Upper lobe of left lung (tissue), 4 donors: ENCODE data around the gene MAN2A1.

Source experiments
- POLR2AphosphoS5 ChIP-seq, 2 donors: sonication (generic); formaldehyde crosslinking; IDR thresholded peaks; one replicate each; pipeline ENCODE4 v1.5.1; 2017; ENCODE audit warnings: antibody characterized with exemption in 2 of 2
- TF ChIP-seq, protein P1 (sequence below), 6 experiments: fragments of 450-650 bp in 4 of 6; fragments of 200-600 bp in 2 of 6; sonication (generic) in 2 of 6; IDR thresholded peaks; one replicate each; pipeline ENCODE4 v1.5.1; 2016 to 2019; ENCODE audit warnings: antibody characterized with exemption in 6 of 6

GRCh38 chr5:109707531-109707930, 17.8 kb downstream of the MAN2A1 start:
- TF ChIP-seq, protein P1, sequence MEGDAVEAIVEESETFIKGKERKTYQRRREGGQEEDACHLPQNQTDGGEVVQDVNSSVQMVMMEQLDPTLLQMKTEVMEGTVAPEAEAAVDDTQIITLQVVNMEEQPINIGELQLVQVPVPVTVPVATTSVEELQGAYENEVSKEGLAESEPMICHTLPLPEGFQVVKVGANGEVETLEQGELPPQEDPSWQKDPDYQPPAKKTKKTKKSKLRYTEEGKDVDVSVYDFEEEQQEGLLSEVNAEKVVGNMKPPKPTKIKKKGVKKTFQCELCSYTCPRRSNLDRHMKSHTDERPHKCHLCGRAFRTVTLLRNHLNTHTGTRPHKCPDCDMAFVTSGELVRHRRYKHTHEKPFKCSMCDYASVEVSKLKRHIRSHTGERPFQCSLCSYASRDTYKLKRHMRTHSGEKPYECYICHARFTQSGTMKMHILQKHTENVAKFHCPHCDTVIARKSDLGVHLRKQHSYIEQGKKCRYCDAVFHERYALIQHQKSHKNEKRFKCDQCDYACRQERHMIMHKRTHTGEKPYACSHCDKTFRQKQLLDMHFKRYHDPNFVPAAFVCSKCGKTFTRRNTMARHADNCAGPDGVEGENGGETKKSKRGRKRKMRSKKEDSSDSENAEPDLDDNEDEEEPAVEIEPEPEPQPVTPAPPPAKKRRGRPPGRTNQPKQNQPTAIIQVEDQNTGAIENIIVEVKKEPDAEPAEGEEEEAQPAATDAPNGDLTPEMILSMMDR (IDR thresholded peaks at IDR 0.05) = no peak
- TF ChIP-seq POLR2AphosphoS5 (IDR thresholded peaks at IDR 0.05) = no peak
